Stimulated activated CD8-positive, alpha-beta memory T cell treated with anti-CD3 and anti-CD28 coated beads, Interleukin-15, amount 100 ng/mL, for 24 hours (primary cell): ENCODE data around the gene SKP1.
A peak's percentile ranks its signal among the peaks of the same experiment; 100 is the strongest.

Experiments
- DNase-seq: peaks from one replicate; pipeline ENCODE4 v3.0.0-alpha.2; 2020; ENCODE audit warnings: low read depth

SKP1 gene

GRCh38 chr5:134113902-134114875, 62.6 kb downstream of the SKP1 start, which contains the start of gene TCF7:
TCF7 (plus strand) TSS chr5:134114681; CDS start chr5:134114907, 226 bp downstream.
- DNase-seq: no peak

GRCh38 chr5:134113363-134113889, 63.3 kb downstream of the SKP1 start:
- DNase-seq: no peak

GRCh38 chr5:134112726-134113362, 63.9 kb downstream of the SKP1 start:
- DNase-seq: no peak

DNA sequence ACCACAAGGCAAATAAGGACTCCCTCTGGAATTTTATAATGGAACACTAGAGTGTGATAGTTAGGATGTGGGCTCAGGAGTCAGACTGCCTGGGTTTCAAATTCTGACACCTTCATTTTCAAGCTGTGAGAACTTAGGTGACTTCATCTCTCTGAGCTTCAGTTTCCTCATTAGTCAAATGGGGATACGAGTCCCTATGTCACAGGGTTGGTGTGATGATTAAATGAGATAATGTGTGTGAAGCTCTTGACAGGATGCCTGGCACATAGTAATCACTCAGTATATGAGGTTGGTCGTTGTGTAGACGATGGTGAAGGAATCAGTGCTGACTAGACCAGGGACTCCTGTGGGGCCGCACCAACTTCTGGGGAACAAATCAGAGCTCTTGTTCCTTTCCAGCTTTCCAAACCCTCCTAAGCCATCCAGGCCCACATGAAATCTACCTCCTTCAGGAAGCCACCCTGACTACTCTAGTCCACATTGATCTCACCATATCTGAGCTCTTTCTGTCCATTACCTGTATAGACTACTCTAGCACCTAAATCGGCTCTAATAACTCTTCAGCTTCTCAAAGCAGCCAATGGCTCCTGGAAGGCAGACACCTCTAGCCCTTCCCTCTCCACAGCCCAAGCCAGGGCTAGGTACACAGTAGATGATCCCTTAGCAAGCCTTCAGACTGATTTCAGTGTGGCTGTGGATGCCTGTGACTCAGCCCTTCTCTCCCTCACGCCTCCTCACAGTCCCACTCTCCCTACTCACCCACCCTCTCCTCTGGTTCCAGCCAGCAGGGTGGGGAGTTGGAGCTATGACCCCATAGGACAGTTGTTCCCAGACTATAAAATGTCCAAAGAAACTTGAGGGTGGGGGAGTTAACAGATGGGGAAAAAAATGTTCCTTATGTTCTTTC, 64.8 kb downstream of the SKP1 start:
- DNase-seq: no peak

DNA sequence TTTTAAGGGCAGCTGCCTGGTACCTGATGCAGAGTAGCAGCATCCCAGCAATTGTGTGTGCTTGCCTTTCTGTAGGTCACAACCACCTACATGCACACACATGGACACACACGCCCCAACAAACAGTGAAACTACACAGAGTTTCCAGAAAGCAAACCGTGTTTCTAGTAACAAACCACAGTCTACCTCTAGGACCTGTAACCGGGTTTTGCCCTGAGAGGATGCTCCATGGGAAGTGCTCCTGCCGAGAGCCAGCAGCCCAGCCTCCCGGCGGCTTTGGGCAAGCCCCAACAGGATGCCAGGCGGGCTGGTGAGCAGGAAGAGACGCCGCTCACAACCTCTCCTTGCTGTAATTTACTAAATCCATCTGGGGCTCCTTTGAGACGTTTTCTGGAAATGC, 66.4 kb downstream of the SKP1 start:
- no peak for DNase-seq

DNA sequence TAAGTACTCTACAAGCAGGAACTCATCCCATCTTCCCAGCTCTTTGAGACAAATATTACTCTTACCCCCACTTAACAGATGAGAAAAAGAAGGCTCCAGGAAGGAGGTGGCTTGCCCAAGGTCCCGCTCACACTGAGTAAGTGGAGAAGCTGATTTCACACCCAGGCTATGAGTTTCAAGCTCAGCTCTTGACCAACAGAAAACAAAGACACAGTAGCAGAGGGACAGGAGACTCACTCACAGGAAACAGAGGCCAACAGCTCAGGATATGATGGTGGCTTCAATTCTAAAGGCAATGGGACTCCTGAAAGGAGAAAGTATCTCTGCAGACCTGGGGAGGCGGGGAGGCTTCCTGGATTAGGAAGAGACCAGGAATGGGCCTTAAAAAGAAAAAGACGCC, 69.0 kb downstream of the SKP1 start:
- DNase-seq: no peak

GRCh38 chr5:134106991-134107701, 69.6 kb downstream of the SKP1 start:
- no peak for DNase-seq

GRCh38 chr5:134103998-134104654, 72.6 kb downstream of the SKP1 start:
- DNase-seq: no peak

DNA sequence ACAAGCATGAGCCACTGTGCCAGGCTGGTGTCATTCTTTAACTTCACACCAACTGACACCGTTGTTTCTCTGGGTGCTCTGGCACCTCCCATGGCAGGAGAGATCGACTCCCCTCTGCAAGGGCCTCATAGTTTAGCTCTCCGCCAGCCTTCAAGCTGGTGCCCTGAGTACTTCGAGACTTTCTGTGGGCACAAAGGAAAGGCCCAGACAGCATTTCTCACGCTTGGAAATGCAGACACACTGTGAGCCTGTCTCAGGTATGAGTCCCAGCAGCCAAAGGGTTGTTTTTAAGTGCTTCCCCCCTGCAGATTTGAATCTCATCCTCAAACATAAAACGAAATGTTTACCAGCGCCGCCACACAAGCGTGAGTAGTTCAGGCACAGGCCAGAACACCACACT, 73.4 kb downstream of the SKP1 start:
- DNase-seq: no peak

DNA sequence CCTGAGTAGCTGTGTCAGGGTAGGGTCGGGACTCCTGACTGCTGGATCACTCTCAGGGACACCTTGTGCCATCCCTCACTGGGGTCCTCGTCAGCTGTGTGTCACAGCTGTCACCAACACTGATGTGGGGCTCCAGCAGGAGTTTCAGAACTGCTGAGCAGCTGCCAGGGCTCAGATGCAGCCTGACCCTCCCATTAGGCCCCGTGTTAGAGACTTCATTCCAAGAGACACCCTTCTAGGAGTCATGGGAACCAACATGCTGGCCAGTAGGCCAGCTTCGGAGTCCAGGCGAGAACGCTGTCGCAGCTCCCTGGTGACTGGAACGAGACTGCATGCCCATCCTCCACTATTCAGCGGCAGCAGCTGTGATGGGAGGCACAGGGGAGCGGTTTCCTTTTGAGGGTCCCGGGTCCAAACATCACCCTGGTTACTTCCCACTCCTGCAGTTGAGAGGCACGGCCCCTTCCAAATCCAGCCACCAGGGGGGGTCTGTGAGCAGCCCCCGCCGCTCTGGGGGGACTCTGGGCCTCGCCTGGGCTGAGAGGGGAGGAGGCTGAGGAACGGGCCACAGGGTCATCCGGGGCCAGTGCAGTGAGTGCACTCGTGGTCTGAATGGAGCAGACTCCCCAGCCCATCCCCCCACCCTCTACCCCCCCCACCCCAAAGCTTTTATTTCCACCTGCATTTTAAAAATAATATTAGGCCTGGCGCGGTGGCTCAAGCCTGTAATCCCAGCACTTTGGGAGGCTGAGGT, 74.9 kb downstream of the SKP1 start:
- peak; percentile 70 for DNase-seq

GRCh38 chr5:134100283-134101091, 76.3 kb downstream of the SKP1 start:
- peak; percentile 47 for DNase-seq

- no peak for DNase-seq
These were observed 76.8 kb downstream of the SKP1 start for GRCh38 chr5:134099939-134100282.

GRCh38 chr5:134099288-134099872, 77.4 kb downstream of the SKP1 start:
- no peak for DNase-seq
